Endothelial cell (in vitro differentiated cells): ENCODE results near the gene KRT6C. TPM values are rescaled to one million over a fixed set of nuclear protein-coding genes. Genes with fewer than 3 reads are reported as not detected.
"Not testable (repeated sequence)": the region's sequence is repeated elsewhere in the genome, so short reads cannot be mapped to it uniquely, and the experiment has no call there.

Experiments used
- DNase-seq: peaks from one replicate; pipeline ENCODE4 v3.0.0; 2021; ENCODE audit warnings: low spot score
- H3K27ac Mint-ChIP-seq: one replicate; pipeline ENCODE4 v1.8.0; 2021; ENCODE audit warnings: mixed read lengths, inconsistent platforms; ENCODE audit not compliant: unreplicated experiment
- H3K27me3 Mint-ChIP-seq: one replicate; pipeline ENCODE4 v1.8.0; 2021; ENCODE audit warnings: mild to moderate bottlenecking, moderate library complexity, mixed read lengths, inconsistent platforms; ENCODE audit not compliant: unreplicated experiment
- H3K36me3 Mint-ChIP-seq: one replicate; pipeline ENCODE4 v1.8.0; 2021; ENCODE audit warnings: mild to moderate bottlenecking, low read depth, mixed read lengths, inconsistent platforms; ENCODE audit not compliant: unreplicated experiment
- H3K4me1 Mint-ChIP-seq: one replicate; pipeline ENCODE4 v1.8.0; 2021; ENCODE audit warnings: mild to moderate bottlenecking, mixed read lengths, inconsistent platforms; ENCODE audit not compliant: unreplicated experiment
- H3K4me3 Mint-ChIP-seq: one replicate; pipeline ENCODE4 v1.8.0; 2021; ENCODE audit warnings: mild to moderate bottlenecking, mixed read lengths, inconsistent platforms; ENCODE audit not compliant: unreplicated experiment
- H3K9me3 Mint-ChIP-seq: one replicate; pipeline ENCODE4 v1.8.0; 2021; ENCODE audit warnings: mixed read lengths, inconsistent platforms; ENCODE audit not compliant: unreplicated experiment
- CTCF ChIP-seq: fragments of 200-600 bp; sonication (generic); IDR thresholded peaks from one replicate; pipeline ENCODE4 v1.5.0; 2021; ENCODE audit warnings: antibody characterized with exemption; ENCODE audit not compliant: unreplicated experiment
- total RNA-seq: library from RNA; stranded (reverse); fragmentation: NEBNext Ultra II Directional; extraction: Animal tissue kit (Norgen Biotek cat#: 25700); gene quantifications from one replicate; pipeline ENCODE4 v1.2.1, GENCODE V29; 2021; ENCODE audit not compliant: unreplicated experiment

KRT6C gene
- total RNA-seq, 1 donor from 2014 or later = not detected

GRCh38 chr12:52458861-52459260 lies 14.7 kb downstream of the KRT6C start:
- no peak for TF ChIP-seq CTCF

GRCh38 chr12:52455821-52456220 lies 17.8 kb downstream of the KRT6C start:
- DNase-seq = no peak
- Mint-ChIP-seq H3K4me1 (no peaks in the 10 kb centered on the region), H3K4me3 (no peak overlapping the region), H3K27ac (no peak overlapping the region), H3K9me3 (no peaks in the 10 kb centered on the region), H3K36me3 (no peaks in the 10 kb centered on the region), H3K27me3 (peaks cover 2% of the 10 kb centered on the region)
- TF ChIP-seq CTCF = no peak

More at GRCh38 chr12:52458861-52459260, 14.7 kb downstream of the KRT6C start:
- H3K4me3 Mint-ChIP-seq = no peak overlapping the region
- no peaks in the 10 kb centered on the region for H3K36me3 Mint-ChIP-seq
- no peaks in the 10 kb centered on the region for H3K4me1 Mint-ChIP-seq
- H3K27ac Mint-ChIP-seq = no peak overlapping the region
- DNase-seq = no peak
- no peaks in the 10 kb centered on the region for H3K9me3 Mint-ChIP-seq
- H3K27me3 Mint-ChIP-seq = peaks cover 2% of the 10 kb centered on the region

- Mint-ChIP-seq H3K27ac (no peak overlapping the region), H3K36me3 (no peaks in the 10 kb centered on the region), H3K4me1 (no peaks in the 10 kb centered on the region), H3K4me3 (no peak overlapping the region), H3K9me3 (no peaks in the 10 kb centered on the region), H3K27me3 (peaks cover 3% of the 10 kb centered on the region)
- no peak for DNase-seq
- TF ChIP-seq CTCF = no peak
These were observed 19.0 kb downstream of the KRT6C start for GRCh38 chr12:52454411-52455201.

- H3K27me3 Mint-ChIP-seq = peaks cover 1% of the 10 kb centered on the region
- H3K27ac Mint-ChIP-seq = no peak within 1 kb of the TSS
- H3K4me1 Mint-ChIP-seq = no peaks in the 10 kb centered on the region
- H3K9me3 Mint-ChIP-seq = no peaks in the 10 kb centered on the region
- no peak within 1 kb of the TSS for H3K4me3 Mint-ChIP-seq
- no peak for DNase-seq
- TF ChIP-seq CTCF = no peak
- no peaks in the 10 kb centered on the region for H3K36me3 Mint-ChIP-seq
These were observed 21.5 kb downstream of the KRT6C start, which contains the start of gene KRT6B for GRCh38 chr12:52452101-52452500. Gene KRT6B (minus strand): TSS chr12:52452146. CDS start chr12:52452078, 68 bp downstream.

- H3K9me3 Mint-ChIP-seq = peaks cover 4% of the 10 kb centered on the region
- no peak overlapping the region for H3K27ac Mint-ChIP-seq
- H3K27me3 Mint-ChIP-seq = peaks cover 3% of the 10 kb centered on the region
- TF ChIP-seq CTCF = no peak
- no peak overlapping the region for H3K4me3 Mint-ChIP-seq
- H3K36me3 Mint-ChIP-seq = no peaks in the 10 kb centered on the region
- no peak for DNase-seq
- no peaks in the 10 kb centered on the region for H3K4me1 Mint-ChIP-seq
These were observed 25.4 kb downstream of the KRT6C start for GRCh38 chr12:52448228-52448627.

GRCh38 chr12:52447196-52447595 lies 26.4 kb downstream of the KRT6C start:
- H3K4me3 Mint-ChIP-seq, H3K36me3 Mint-ChIP-seq, DNase-seq, H3K27me3 Mint-ChIP-seq, H3K4me1 Mint-ChIP-seq, H3K27ac Mint-ChIP-seq, H3K9me3 Mint-ChIP-seq: not testable (repeated sequence)
